GM20431 (cell line): ENCODE data around the gene MTFR2.

Experiments
- in situ Hi-C: fragments of 300-500 bp; cut with MseI, MboI; formaldehyde crosslinking; loops from one replicate; pipeline ENCODE4 v1.15.0; 2020; ENCODE audit warnings: low sequenced_read_pairs; ENCODE audit not compliant: unreplicated experiment

Gene MTFR2

DNA sequence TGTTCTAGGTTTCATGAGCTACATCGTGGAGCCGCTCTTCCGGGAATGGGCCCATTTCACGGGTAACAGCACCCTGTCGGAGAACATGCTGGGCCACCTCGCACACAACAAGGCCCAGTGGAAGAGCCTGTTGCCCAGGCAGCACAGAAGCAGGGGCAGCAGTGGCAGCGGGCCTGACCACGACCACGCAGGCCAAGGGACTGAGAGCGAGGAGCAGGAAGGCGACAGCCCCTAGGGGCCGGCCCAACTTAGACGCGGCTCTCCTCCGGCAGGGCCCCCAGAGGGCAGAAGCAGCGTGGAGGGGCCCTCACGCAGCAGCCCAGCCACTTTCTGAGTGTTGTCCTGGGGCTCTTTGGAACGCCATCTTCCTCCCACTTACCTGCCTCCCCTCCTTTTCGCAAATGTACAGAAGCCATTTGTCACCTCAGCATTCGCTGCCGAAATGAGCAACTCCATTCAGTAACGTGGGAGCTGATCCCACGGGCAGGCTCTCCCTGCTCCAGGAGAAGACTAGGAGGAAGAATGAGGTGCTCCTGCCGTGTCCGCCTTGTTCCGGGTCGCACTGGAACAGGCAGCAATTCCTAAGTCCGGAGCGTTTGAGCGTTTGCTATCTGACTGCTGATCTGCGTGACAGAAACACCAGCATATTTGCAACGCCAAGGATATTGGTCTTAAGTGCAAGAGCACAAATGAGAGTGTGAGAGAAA lies 58.4 kb downstream of the MTFR2 start:
- in situ Hi-C loops = no loop called here

DNA sequence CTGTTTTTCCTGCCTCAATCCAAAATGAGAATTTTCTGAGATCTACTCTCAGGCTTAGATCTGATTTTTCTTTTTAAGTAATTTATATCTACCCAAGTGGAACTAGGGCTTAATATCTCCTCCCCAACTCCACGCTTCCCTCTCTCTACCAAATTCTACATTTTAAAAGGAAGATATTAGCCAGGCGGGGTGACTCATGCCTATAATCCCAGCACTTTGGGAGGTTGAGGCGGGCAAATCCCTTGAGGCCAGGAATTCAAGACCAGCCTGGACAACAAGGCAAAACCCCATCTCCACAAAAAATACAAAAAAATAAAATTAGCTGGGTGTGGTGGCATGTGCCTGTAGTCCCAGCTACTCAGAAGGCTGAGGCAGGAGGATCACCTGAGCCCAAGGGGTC lies 61.0 kb downstream of the MTFR2 start:
- in situ Hi-C loops = no loop called here

DNA sequence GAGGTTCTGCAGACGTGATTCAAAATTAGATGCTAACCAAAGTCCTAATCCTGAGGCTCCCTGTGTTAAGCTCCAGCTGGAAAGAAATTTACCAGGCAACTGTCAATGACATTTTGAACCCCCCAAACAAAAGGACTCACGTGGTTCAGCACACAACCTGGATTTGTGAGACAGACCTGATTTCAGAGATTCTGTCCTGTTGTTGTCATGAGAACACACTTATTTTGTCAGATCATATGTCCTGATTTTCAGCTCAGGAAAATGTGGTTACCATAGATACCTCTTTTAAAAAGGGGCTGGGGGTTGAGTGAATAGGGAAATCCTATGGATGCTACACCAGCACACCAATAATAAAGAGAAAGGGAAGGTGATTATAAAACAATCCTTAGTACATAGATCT lies 61.6 kb downstream of the MTFR2 start:
- in situ Hi-C loops = no loop called here

GRCh38 chr6:136186363-136186762 lies 63.7 kb downstream of the MTFR2 start:
- in situ Hi-C loops = no loop called here

DNA sequence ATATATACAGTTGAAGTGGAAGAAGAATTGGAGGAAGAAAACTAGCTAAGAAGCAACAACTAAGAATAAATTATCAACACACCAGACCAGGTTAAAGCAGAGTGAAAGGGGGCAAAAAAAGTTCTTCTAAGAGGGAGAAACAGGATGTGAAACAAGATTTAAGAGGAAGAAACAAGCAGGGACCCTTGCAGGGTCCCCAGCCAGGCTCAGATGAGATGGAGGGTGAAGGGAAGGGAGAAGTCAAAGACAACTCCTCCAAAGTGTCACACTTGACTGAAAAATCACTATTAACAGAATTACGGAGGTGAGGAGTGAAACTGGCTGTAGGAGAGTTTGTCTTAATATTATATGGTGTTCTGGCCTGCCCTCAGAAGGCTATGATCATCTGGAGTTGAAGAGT lies 65.4 kb downstream of the MTFR2 start:
- in situ Hi-C loops = no loop called here

- in situ Hi-C loops = no loop called here
These were observed 68.2 kb downstream of the MTFR2 start for GRCh38 chr6:136181861-136182260.

DNA sequence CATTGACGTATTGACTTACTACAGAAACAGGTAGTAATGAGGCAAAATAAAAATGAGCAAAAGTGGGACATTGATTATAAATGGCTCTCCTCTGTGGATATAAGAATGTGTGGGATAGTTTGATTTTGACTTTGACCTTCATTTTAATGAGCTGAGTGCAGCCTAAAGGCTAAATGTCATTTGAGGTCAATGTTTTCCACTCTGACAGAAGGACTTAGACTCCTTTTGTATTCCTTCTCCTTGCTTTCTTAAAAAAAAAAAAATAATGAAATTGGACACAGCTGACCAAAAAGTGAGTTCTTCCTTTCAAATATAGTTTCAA lies 68.6 kb downstream of the MTFR2 start:
- in situ Hi-C loops = no loop called here
